HepG2 (cell line): ENCODE measurements around the gene LRRC42.
"Not testable (repeated sequence)": the region's sequence is repeated elsewhere in the genome, so short reads cannot be mapped to it uniquely, and the experiment has no call there.

ENCODE experiments used
- ELK4 ChIP-seq: sonication (generic); formaldehyde crosslinking; IDR thresholded peaks from 2 replicates; pipeline ENCODE4 v1.9.0; 2021; ENCODE audit warnings: missing genetic modification reagents, borderline replicate concordance
- ZFP90 ChIP-seq: sonication (generic); formaldehyde crosslinking; IDR thresholded peaks from 2 replicates; pipeline ENCODE4 v1.8.0; 2022; ENCODE audit warnings: missing genetic modification reagents, mild to moderate bottlenecking, inconsistent platforms, borderline replicate concordance
- ZSCAN9 ChIP-seq: IDR thresholded peaks from 2 replicates; pipeline ENCODE4 v1.6.1; 2016; ENCODE audit warnings: borderline replicate concordance
- TF ChIP-seq, protein P1 (sequence below): sonication (generic); formaldehyde crosslinking; IDR thresholded peaks from 2 replicates; pipeline ENCODE4 v1.5.0; 2020; ENCODE audit warnings: mild to moderate bottlenecking, missing genetic modification reagents, moderate library complexity

DNA sequence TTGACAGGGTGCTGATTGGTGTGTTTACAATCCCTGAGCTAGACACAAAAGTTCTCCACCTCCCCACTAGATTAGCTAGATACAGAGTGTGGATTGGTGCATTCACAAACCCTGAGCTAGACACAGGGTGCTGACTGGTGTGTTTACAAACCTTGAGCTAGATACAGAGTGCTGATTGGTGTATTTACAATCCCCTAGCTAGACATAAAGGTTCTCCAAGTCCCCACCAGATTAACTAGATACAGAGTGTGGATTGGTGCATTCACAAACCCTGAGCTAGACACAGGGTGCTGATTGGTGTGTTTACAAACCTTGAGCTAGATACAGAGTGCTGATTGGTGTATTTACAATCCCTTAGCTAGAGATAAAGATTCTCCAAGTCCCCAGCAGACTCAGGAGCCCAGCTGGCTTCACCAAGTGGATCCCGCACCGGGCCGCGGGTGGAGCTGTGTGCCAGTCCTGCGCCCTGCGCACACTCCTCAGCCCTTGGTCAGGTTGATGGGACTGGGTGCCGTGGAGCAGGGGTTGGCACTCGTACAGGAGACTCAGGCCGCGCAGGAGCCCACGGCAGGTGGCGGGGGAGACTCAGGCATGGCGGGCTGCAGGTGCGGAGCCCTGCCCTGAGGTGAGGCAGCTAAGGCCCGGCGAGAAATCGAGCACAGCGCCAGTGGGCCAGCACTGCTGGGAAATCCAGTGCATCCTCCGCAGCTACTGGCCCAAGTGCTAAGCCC, 57.8 kb downstream of the LRRC42 start:
- TF ChIP-seq, protein P1, sequence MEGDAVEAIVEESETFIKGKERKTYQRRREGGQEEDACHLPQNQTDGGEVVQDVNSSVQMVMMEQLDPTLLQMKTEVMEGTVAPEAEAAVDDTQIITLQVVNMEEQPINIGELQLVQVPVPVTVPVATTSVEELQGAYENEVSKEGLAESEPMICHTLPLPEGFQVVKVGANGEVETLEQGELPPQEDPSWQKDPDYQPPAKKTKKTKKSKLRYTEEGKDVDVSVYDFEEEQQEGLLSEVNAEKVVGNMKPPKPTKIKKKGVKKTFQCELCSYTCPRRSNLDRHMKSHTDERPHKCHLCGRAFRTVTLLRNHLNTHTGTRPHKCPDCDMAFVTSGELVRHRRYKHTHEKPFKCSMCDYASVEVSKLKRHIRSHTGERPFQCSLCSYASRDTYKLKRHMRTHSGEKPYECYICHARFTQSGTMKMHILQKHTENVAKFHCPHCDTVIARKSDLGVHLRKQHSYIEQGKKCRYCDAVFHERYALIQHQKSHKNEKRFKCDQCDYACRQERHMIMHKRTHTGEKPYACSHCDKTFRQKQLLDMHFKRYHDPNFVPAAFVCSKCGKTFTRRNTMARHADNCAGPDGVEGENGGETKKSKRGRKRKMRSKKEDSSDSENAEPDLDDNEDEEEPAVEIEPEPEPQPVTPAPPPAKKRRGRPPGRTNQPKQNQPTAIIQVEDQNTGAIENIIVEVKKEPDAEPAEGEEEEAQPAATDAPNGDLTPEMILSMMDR (CRISPR knock-in tag): not testable (repeated sequence)
- not testable (repeated sequence) for TF ChIP-seq ZSCAN9, ZFP90, ELK4 (CRISPR knock-in tag)
